Fibroblast of skin of left biceps (primary cell): Measurements from ENCODE around the gene GALNT9.

Source experiments
- DNase-seq, 2 experiments: peaks; one replicate each; pipeline ENCODE4 v3.0.0-alpha.2; 2013; ENCODE audit warnings: low read depth in 2 of 2

GALNT9 gene

DNA sequence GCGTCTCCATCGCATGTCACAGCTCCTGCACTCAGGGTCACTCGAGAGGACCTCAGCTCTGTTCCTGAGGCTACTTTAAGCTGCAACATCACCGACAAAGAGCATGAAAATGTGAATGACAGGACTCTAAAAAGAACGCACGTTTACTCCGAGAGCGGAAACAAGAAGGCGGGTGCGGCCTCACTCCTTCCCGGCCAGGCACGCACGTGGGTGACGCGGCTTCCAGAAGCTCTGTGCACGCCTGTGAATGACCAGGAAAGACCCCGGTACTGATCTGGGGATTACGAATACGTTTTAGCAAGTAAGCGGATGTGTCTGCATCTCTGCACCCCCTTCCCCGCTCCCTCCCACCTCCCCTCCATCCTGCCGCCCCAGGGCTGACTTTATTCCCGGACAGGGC, 15.2 kb upstream of the GALNT9 start:
- DNase-seq, result no peak

DNA sequence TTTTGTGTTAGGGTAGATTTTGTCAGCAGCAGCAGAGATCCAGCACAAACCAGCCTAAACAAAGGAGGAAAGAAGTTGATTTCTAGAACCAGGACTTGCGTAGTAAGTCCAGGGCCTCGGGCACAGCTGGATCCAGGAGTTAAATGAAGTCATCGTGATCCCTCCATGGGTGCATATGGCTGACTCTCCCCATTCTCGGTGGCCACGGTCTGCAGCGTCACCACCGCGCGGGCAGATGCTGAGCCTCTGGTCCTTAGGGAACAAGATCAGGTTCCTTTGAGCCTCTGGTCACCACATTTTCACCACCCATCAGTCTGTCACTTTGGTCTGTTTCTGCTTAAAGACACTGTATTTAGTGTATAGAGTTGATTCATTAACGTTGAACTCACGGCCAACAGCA, 14.8 kb upstream of the GALNT9 start:
- DNase-seq, result no peak

DNA sequence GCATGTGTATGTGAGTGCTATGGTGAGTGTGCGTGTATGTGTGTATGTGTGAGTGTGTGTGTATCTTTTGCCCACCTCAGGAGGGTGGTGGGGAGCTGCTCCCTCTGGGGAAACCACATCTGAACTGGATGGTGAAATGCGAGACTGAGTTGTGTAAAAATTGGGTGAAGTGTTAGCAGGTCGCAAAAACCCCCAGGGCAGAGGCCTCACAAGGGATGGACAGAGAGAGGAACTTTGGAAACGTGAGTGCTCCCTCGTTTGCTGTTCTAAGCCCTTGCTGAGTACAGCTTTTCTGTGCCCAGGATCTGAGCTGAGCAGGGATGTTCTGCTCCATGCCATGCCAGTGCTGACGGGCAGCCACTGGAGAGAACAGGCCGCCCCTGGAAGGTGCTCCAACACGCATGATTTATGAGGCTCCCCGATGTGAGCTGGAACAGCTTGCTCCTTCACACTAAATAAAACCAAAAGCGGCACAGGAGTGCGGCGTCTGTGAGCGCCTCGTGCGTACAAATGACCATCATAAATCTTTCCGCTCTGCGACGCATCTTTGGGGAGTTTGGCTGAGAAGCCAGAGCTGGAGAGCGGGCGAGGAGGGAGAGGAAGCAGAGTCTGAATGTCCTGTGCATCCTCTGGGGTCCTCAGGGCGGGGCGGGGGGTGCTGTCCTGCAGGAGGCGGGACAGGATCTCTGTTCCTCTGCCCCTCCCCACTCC, 14.1 kb upstream of the GALNT9 start:
- DNase-seq, result no peak

DNA sequence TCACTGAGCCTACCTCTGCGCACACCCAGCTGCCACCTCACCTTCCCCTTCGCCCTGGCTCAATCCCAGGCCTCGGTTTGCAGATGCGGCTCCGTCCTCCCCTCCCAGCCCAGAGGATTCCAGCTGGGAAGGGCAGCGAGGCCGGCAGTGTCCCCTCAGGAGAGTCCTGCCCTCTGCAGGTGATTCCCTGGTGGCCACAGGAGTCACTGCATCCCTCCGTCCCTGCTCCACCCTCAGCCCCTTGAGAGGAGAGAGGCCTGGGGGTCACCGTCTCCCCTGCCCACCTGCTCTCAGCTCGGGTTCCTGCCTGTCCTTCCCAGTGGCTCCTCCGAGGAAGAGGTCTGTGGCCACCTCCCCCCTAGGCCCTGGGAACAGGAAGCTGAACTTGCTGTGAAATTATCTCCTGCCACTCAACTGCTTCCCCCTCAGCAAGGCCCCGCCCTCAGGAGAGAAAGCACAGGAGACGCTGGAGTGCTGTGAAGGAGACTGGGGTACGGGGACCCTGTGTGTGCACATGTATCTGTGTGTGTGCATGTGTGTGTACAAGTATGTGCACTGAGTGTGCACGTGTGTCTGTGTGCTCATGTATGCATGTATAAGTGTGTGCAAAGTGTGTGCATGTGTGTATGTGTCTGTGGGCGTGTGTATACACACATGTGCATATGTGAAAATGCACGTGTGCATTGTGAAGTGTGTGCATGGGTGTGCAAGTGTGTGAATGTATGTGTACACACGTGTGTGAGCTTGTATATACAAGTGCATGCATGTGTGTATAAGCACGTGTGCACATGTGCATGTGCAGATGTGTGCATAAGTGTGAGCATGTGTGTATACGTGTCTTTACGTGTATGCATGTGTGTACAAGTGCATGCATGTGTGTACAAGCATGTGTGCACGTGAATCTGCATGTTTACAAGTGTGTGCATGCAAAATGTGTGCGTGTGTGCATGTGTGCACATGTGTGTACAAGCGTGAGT, 13.2 kb upstream of the GALNT9 start:
- DNase-seq, result no peak

DNA sequence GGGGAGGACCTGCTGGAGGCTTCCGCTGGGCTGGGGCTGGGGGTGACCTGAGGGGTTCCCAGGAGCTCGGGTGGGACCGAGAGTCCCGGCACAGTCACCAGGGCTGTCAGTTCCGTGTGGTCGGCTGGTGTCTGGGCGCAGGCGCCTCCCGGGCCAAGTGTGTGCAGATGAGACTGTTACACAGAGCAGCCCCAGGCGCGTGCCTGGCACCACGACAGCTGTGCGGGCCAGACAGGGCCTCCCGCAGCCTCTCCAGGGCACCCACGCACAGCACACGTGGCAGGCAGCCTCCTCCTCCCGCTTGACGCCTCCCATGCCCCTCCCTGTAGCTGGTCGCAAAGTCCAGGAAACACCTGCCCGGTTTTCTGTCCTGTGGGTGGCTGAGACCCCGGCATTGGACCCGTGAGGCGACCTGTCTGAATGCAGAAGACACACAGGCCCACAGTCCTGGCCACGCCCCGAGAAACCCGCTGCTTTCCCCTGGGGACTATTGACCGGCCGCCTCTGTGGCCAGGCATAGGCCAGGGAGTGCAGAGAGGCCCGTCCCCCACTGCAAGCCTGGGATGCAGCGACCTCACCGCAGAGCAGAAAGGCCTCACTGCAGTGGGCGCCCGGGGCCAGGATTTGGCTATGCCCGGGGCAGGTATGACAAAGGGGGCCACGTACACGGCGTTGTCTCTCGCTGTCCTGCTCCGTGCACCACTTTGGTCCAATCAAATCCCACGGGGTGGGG, 12.1 kb upstream of the GALNT9 start:
- DNase-seq, result no peak

DNA sequence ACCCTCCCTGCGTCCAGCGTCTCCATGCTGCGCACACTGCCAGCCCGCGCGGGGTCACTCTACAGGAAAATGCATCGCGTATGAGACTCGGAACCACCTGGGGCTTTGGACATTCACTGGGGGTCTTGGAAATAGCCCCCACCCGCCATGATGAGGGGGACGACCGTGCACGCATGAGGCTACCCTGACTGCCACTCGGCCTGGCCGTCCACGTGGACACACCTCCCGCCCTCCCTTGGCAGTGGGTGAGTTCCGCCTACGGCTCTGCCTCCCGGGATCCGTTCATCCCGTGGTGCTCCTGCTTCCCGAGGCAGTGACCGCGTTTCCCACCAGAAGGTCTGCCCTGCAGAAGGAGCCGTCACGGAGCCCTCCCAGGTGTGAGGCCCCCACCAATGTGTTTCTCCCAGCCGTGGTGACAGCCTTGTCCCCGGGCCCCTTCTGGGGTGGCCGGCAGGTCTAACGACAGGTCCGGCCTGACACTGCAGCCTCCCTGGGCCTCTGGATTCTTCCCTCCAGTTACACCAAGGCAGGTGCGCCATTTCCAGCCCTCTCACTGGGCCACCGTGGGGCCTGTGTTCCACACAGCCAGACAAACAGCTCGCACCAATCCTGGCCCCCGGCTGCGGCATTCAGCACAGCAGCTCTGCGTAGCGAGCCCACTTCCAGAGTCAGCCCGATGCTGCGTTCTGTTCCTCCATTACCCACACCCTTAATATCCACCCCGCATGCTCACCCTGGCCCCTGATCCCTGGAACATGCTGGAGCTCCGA, 11.1 kb upstream of the GALNT9 start:
- DNase-seq, result no peak

DNA sequence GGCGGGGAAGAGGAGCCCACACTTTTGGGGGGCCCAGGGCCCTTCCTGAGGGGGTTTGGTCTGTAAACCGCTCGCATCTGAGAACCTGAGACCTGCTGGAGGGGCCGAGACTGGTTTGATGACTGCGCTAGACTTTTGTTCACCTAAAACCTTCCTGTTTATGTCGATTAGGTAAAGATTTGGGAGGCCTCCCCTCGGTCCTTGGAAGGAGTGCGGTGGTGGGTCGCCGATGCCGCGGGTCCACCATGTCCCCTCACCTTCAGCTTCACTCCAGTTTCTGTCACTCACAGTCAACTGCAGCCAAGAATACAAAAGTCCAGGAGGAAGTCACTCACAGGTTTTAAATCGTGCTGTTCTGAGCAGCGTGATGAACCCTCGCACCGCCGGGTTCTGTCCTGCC, 10.5 kb upstream of the GALNT9 start:
- no peak for DNase-seq

DNA sequence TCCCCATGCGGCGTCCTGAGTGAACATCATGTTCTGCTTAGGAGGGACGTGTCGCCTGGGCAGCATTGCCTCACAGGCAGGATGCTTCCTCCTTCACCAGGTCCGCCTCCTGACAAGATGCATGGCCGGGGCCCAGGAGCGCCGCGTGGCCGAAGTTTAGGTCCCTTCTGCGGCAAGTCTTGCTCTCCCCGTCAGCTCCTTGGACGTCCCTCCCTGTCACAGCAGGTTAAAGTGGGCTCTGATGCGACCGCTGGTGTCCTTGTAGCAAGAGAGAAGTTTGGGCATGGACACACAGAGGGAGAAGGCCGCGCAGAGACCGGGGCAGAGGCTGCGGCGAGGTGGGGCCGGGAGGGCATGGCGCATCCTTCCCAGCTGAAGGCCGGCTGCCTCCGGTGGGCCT, 9.4 kb upstream of the GALNT9 start:
- no peak for DNase-seq

DNA sequence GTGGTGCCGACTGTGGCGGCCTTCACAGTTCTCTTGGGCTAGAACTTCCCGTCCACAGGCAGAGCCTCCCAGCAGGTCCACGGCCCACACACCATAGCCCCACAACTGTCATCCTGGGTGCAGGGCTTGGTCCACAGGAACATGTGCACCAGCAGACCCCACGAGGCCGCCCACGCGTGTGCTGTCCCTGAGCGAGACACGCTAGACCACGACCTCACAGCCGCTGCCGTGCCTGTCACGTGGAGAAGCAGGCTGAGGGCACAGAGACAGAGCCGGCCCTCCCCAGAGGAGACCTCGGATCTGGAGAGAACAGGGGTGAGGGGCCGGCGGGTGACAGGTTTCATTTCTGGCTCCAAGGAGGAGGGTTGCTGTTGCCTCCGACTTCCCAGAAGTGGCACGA, 8.9 kb upstream of the GALNT9 start:
- DNase-seq, result no peak

DNA sequence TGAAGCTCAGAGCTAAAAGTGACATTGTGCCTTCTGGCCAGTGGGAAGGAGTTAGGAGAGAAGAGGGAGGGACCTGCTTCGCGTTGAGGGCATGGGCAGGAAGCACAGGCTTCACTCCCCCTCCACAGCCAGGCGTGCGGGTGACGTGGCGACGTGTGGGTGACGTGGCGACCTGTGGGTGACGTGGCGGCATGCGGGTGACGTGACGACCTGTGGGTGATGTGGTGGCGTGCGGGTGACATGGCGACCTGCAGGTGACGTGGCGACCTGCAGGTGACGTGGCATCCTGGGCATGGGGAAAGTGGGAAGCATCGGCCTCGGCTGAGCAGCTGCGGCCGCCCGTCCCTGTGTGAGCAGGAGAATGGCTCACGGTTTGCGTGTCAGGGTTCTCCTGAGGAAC, 8.2 kb upstream of the GALNT9 start:
- DNase-seq, result no peak

DNA sequence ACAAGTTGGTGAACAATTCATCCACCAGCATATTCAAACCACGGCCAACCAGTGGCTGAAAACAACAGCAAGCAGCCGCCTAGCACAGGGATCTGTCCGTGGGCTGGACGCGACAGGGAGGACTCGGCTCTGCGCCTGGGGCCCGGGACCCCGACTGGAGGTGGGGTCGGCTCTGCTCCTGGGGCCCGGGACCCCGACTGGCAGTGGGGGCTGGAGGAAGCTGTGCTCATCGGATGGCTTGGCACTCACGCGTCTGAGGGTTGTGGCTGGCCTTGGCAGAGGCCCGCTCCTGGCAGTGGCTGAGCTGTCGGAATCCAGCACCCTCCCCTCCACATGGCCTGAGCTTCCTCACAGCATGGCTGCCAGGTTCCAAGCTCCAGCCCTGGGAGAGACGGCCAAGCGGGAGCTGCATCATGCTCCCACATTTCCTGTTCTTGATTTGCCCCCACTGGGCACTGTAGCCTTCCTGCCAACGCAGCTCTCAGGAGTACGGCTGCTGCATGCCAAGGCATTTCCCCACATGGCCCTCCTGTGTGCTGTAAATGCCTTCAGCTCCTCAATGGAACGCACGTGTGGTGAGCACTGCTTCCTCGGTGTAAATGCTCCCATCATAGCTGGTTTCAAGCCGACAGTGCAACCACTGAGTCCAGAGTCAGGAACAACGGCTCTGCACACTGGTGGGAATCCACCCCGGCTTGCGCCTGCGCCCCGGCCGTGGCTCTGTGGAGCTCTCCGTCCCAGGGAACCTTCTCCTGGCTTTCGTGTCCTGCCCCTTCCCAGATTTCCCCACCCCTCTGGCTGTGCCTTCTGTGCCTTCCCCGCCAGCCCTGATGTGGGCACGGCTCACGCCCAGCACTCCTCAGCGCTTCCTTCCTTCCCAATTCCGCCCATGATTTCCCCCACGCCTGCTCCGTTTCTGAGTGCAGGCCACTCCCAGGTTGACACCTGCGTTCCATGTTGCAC, 7.3 kb upstream of the GALNT9 start:
- no peak for DNase-seq

DNA sequence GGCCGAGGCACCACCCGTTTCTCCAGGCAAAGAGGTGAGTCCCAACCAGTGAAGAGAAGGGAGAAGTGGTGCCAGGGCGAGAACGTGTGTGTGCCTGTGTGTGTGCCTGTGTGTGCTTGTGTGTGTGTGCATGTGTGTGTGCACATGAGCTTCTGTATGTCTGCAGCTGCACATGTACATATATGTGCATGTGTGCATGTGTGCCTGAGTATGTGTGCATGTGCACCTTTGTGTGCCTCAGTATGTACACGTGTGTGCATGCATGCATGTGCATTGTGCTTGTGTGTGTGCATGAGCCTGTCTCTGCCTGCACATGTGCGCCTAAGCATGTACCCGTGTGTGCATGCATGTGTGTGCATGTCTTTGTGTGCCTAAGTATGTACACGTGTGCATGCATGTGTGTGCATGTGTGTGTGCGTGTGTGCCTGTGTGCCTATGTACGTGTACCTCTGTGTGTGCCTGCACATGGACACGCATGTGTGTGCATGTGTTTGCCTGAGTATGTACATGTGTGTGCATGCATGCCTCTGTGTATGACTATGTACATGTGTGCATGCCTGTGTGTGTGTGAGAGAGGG, 5.9 kb upstream of the GALNT9 start:
- no peak for DNase-seq

DNA sequence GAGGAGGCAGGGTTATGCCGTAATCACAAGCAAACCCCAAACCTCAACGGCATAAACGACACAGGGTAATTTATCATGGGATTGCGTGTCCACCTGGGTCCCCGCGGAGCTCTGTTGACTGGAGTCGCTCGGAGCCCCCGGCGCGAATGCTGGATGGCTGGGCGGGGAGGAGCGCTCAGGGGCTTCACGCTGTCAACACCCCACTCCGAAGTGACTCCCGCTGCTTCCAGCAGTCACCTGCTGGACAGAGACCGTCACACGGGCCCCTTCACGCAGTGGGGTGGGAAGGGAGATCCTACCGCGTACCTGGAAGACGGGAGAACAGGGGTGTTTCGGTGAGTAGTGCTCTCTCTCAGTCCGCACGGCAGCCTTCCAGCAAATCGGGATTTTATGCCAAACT, 4.4 kb upstream of the GALNT9 start:
- DNase-seq, result no peak

DNA sequence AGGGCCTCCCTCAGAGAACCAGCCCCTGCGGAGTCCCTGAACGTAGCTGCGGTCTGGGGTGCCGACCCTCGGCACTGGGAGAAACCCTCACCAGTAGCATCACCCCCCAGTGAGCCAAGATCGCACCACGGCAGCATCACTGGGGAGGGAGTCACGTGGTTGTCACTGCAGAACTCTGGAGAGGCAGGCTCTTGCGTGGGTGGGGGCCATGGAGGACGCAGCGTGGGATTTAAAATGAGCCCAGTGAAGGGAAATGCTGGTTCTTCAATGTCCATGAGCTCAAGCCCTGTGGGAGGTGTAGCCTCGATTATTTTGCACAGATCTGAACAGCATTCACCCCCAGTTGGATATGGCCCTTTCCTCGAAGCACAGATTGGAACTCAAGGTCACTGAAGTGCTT, 3.9 kb upstream of the GALNT9 start:
- no peak for DNase-seq

DNA sequence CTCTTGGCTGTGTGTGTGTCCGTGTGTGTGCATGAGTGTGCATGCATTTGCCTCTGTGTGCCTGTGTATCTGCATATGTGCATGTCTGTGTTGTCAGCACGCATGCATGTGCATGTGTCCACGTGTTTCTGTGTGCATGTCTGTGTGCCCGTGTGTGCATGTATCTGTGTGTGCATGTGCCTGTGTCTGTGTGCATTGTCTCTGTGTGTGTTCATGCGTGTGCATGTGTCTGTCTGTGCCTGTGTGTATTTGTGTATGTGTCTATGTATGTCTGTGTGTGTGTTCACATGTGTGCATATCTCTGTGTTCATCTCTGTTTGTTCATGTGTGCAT, 1.1 kb upstream of the GALNT9 start:
- no peak for DNase-seq

DNA sequence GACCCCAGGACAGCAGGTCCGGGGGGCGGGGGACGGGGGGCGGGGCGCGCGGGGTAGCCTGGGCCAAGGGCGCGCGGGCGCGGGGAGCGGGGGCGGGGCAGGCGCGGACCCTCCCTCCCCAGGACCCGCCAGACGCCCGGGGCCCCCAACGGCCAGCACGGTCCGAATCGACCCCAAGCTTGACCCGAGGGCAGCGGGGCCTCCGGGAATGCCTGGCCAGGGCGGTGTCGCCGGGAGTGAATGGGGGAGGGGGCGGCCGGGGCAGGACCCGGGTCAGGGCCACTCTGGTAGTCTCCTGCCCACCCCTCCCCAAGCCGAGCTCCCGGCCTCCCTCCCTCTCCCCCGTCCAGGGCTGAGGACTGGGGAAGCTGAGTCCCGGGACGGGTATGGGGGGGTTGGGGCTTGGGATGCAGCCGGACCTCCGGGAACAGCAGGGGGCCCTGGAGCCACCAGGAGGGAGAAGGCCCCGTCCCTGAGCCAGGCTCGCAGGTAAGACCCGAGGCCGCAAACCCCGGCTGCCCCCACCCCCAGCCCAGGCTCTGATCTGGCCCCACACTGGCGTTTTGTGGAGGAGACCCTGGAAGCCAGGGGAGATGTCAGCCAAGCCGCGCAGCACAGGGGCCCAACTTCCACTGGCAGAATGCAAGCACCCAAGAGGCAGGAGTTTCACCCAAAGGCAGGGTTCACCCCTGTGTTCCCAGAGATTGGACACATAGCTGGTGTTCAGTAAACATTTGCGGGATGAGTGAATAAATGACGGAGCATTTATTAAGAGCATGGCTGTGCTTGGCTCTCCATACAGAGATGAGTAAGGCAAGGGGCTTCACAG, 545 bp upstream of the GALNT9 start:
- no peak for DNase-seq

DNA sequence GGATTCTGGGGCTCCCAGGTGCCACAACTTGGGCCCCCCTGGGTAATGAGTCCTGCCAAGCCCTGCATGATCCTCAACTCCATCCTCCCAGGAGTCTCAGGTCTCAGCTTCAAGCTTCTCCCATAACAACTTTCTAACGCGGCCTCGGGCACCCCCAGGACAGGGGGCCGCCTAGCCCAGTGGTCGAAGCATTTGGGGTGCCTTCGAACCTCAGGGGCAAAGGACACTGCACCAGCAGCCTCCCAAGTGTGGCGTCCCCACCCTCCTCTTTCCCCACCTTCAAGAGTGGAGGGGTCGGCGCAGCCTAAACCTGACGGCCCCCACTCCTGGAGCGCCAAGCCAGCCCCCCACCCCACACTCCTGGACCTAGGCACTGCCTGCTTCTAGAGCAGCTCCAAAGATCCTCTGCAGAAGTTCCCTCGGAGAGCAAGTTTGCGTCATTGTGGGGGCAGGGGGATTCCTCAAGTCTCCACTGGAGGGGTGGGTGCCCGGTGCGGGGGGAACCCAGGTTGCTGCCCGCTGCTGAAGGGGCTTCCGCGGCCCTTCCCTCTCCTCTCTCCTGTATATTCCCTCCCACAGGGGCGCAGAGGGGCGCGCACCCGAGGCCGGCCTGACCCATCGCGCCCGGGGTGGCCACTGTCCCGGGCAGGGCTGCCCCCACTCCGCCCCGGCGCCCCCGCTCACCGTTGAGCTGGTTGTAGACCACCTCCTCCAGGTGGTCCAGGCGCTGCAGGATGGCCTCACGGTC, 933 bp downstream of the GALNT9 start:
- no peak for DNase-seq

DNA sequence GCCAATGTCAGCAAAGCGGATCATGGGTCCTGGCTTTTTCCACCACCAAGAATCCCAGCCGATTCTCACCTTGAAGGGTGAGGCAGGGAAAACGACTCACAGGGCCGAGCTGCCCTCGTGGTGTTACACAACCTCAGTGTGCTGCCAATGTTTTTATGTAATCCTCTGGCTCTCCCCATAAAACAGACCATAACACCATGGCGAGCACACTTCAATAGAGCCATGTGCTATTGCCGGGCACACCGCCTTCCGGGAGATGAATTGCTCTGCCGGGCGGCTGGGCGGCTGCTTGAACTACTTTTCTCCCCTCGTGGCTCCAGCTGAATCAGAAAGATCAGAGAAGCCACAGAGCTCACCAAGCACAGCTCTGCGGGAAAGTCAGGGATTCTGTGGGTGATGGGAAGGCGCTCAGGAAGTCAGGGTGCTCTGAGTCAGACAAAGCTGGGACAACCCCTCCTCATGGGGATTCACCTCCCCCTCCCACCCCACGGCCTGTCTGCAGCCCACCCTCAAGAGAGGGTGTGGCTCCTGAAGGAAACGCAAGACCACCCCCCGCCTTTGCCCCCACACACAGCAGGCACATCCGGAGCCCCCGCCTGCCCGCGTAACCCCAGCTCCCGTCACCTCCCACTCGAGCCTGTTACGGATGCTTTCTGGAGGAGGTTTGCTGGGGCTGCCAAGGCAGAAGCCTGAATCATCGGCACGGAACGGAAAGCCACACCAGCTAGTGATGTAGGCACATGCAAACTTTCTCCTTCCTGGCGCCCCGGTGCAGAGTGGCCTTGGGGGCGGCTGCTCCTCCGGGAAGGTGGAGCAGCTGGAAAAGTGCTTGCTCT, 1.8 kb downstream of the GALNT9 start:
- peak; percentile 43 to 49 for DNase-seq
